Measurements from ENCODE around the gene SLX9. TPM values are rescaled to one million over a fixed set of nuclear protein-coding genes. Genes with fewer than 3 reads are reported as not detected.

SLX9 gene
- total and polyA plus RNA-seq, 2 donors (not counting 3 experiments of a cell fraction or from before 2014, with no cell fraction given) = 27.0 to 50.6 TPM

DNA sequence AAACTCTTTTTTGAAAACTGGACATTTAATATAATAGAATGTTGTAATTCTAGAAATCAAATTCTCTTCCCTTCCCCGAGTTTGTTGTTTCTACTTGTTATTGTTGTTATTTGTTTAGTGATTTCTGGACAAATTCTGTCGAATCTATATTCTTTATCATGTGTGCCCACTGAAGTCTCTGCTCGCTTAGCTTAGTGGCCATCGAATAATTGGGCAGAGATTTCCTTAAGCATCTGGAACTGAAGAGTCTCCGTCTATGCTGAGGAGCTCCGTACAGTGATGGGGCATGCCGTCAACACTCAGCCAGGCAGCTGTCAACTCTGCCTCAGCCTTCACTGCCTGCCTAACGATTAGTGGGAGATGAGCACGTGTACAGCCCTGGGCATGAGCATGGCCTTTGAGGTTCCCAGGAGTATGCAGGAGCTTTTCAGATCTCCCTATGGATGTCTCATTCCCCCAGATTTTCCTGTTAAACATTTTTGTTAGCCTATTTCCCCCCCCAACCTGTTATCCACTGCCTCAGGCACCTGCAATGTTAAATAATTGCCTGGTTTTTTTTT lies 66.8 kb downstream of the SLX9 start:
- H3K9me1 ChIP-seq (replicated peaks; ENCODE audit: control insufficient read depth, extremely low read depth, insufficient read depth, low read length) = no peaks in the 10 kb centered on the region
- H4K20me1 ChIP-seq (replicated peaks; ENCODE audit: control insufficient read depth, extremely low read depth, insufficient read depth, low read length) = no peaks in the 10 kb centered on the region
- no peaks in the 10 kb centered on the region for H3K9me3 ChIP-seq (replicated peaks; ENCODE audit: control insufficient read depth, insufficient read depth, low read length)
- no peak overlapping the region for H3K4me2 ChIP-seq (ENCODE audit: insufficient read depth, low read length)
- no TSS peak for BruUV-seq (replicated peaks)
- peaks cover 11% of the 10 kb centered on the region for H3K4me1 ChIP-seq (ENCODE audit: control insufficient read depth, extremely low read depth, insufficient read depth, low read length)
- dilution Hi-C loops (cut with MboI; ENCODE audit: extremely low pct_ligation_motif_present, low sequenced_read_pairs) (no loop called here), intact Hi-C loops (cut with micrococcal nuclease) (no loop called here)
- no peak for DNase-seq (ENCODE audit: low read depth, low spot score)
- no peaks in the 10 kb centered on the region for H3K79me2 ChIP-seq (ENCODE audit: control insufficient read depth, insufficient read depth, low read length)
- H3K36me3 ChIP-seq (ENCODE audit: control insufficient read depth in 2 of 2, extremely low read depth in 1 of 2, insufficient read depth in 2 of 2, low read length in 2 of 2) = no peaks in the 10 kb centered on the region
- ChIA-PET POLR2A (no interaction called here), CTCF (interaction anchor here (1.2 to 1.8 kb wide), 3 partner anchors 10 to 30 kb away, joined by 3 read pairs; no protein-coding TSS in a partner anchor)
- no peak for TF ChIP-seq POLR2AphosphoS5 (IDR thresholded peaks at IDR 0.05; ENCODE audit: insufficient read depth, low read depth, low read length)
- TF ChIP-seq POLR2A (IDR thresholded peaks at IDR 0.05; ENCODE audit: low read depth, low read length) = no peak
- H2AFZ ChIP-seq (ENCODE audit: low read depth, low read length) = no peak overlapping the region
- no peak overlapping the region for H3K4me3 ChIP-seq (replicated peaks in 1 of 3; ENCODE audit: insufficient read depth in 1 of 3, low read depth in 1 of 3, low read length in 3 of 3)
- no peak overlapping the region for H3K9ac ChIP-seq (replicated peaks; ENCODE audit: extremely low read depth, insufficient read depth, low read length)
- H3K27ac ChIP-seq (ENCODE audit: insufficient read depth, low read depth, low read length) = no peak overlapping the region
- H3K27me3 ChIP-seq (ENCODE audit: control insufficient read depth in 2 of 2, insufficient read depth in 2 of 2, low read length in 2 of 2) = no peaks in the 10 kb centered on the region
- FAIRE-seq = no peak

DNA sequence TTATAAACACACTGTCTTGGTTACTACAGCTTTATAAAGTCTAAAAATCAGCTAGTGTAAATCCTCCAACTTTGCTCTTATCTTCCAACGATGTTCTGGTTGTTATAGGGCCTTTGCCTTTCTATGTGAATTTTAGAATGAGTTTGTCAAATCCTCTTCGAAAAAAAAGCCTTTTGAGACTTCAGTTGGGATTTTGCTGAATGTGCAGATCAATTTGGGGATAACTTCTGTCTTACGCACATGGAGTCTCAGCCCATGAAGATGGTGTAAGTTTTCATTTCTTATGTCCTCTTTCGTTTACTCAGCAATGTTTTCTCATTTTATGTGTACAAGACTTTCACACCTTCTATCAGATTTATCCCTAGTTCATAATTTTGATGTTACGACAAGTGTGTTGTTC lies 69.8 kb downstream of the SLX9 start:
- H3K27me3 ChIP-seq (ENCODE audit: control insufficient read depth in 2 of 2, insufficient read depth in 2 of 2, low read length in 2 of 2) = no peaks in the 10 kb centered on the region
- ChIA-PET POLR2A (no interaction called here), CTCF (no interaction called here)
- H3K36me3 ChIP-seq (ENCODE audit: control insufficient read depth in 2 of 2, extremely low read depth in 1 of 2, insufficient read depth in 2 of 2, low read length in 2 of 2) = no peaks in the 10 kb centered on the region
- H3K9me3 ChIP-seq (replicated peaks; ENCODE audit: control insufficient read depth, insufficient read depth, low read length) = no peaks in the 10 kb centered on the region
- H3K27ac ChIP-seq (ENCODE audit: insufficient read depth, low read depth, low read length) = no peak overlapping the region
- no peaks in the 10 kb centered on the region for H4K20me1 ChIP-seq (replicated peaks; ENCODE audit: control insufficient read depth, extremely low read depth, insufficient read depth, low read length)
- no peak overlapping the region for H3K4me3 ChIP-seq (replicated peaks in 1 of 3; ENCODE audit: insufficient read depth in 1 of 3, low read depth in 1 of 3, low read length in 3 of 3)
- DNase-seq (ENCODE audit: low read depth, low spot score) = no peak
- dilution Hi-C loops (cut with MboI; ENCODE audit: extremely low pct_ligation_motif_present, low sequenced_read_pairs) = no loop called here
- no peaks in the 10 kb centered on the region for H3K9me1 ChIP-seq (replicated peaks; ENCODE audit: control insufficient read depth, extremely low read depth, insufficient read depth, low read length)
- no peak overlapping the region for H2AFZ ChIP-seq (ENCODE audit: low read depth, low read length)
- intact Hi-C loops (cut with micrococcal nuclease) = no loop called here
- no peak overlapping the region for H3K9ac ChIP-seq (replicated peaks; ENCODE audit: extremely low read depth, insufficient read depth, low read length)
- H3K79me2 ChIP-seq (ENCODE audit: control insufficient read depth, insufficient read depth, low read length) = no peaks in the 10 kb centered on the region
- peaks cover 28% of the 10 kb centered on the region for H3K4me1 ChIP-seq (ENCODE audit: control insufficient read depth, extremely low read depth, insufficient read depth, low read length)
- no peak overlapping the region for H3K4me2 ChIP-seq (ENCODE audit: insufficient read depth, low read length)
- FAIRE-seq = no peak
- BruUV-seq (replicated peaks) = no TSS peak
- TF ChIP-seq MAX (IDR thresholded peaks at IDR 0.05; ENCODE audit: insufficient read depth, insufficient read length) = no peak
- TF ChIP-seq CTCF (IDR thresholded peaks at IDR 0.05; ENCODE audit: extremely low read depth in 1 of 2, insufficient read depth in 1 of 2, low read depth in 1 of 2, low read length in 2 of 2) = no peak
- TF ChIP-seq FOS (IDR thresholded peaks at IDR 0.05; ENCODE audit: borderline replicate concordance, insufficient read depth, low read length) = no peak

Measured in endothelial cell of umbilical vein (primary cell).